HG02943 (cell line): ENCODE data around the gene GJB4.
"Not testable (repeated sequence)": the region's sequence is repeated elsewhere in the genome, so short reads cannot be mapped to it uniquely, and the experiment has no call there.

Source experiments
- ATAC-seq: cut with Tn5 transposase; IDR thresholded peaks from one replicate; pipeline ENCODE4 v1.9.1; 2021; ENCODE audit warnings: mild to moderate bottlenecking, low read depth, moderate library complexity; ENCODE audit not compliant: unreplicated experiment

GJB4 gene

DNA sequence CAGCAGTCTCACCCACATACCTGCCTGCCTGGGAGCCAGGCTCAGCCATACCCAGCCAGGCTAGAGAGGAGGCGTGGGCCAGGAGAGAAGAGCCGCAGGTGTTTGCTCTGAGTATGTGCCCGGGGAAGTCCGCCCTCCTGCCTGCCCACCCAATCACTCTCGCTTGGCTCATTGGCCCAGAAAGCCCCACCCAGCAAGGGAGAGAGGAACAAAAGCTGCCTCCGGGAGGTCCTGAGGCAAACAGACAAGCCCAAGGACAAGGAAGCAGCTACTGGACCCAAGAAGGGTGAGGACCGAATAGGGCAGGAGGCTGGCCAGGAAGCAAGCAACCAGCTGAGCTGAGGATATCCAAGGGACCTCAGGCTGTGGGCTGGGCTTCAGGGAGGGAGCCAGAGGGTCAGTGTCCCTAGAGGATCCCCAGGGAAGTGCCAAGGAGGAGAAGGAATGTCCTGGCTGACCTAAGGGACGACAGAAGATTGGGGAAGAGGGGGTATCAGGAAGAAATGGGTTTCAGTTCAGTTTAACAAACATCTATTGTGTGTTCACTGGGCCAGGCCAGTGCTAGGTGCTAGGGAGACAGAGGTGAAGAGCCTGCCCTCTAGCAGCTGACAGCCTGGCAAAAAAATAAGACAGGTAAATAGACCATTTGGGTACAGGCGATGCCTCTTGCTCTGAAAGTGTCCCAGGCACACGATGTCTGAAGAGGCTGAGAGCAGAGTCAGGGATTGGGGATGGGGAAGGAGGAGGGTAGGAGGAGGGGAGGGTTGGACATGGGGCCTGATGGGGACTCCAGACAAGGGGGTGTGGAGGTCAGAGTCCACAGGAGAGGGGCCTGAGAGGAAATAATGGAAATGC lies at the start of gene GJB4:
Gene GJB4 (plus strand): TSS at position 238 of the 855 bp plus-strand sequence. CDS start 1,515 bp downstream, outside the sequence.
- ATAC-seq = no peak

DNA sequence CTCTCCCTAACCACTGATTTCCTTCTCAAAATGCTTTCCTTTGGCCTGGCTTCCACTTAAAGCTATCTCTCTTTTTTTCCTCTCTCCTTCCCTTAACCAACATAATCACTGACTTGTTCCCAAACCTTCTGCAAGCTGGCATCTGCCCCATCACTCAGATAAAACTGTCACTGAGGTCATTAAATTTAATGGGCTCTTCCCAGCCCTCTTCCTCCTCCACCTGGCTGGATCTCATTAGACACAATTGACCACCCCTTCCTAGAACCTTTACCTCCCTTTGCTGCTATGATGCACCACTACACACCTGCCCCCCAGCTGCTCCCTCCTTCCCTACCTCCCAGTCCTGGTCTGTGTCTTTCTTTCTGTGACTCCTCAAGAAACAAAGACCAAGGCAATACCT lies 48.7 kb upstream of the GJB4 start:
- no peak for ATAC-seq

DNA sequence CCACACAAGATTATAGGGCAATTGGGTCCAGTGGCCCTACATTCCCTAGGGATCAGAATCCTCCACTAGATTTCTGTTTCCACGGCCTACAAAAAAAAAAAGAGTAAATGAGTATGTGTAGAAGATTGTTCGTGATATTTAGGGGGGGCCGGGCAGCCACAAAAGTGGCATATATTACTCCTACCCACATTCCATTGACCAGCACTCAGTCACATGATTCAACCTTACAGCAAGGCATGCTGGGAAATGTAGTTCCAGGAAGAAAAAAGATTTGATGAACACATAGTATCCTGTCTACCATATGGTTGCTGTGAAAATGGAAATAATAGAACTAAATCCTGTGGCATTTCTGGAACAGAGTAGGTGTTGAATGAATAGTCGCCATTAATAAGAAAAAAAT lies 48.1 kb upstream of the GJB4 start:
- no peak for ATAC-seq

DNA sequence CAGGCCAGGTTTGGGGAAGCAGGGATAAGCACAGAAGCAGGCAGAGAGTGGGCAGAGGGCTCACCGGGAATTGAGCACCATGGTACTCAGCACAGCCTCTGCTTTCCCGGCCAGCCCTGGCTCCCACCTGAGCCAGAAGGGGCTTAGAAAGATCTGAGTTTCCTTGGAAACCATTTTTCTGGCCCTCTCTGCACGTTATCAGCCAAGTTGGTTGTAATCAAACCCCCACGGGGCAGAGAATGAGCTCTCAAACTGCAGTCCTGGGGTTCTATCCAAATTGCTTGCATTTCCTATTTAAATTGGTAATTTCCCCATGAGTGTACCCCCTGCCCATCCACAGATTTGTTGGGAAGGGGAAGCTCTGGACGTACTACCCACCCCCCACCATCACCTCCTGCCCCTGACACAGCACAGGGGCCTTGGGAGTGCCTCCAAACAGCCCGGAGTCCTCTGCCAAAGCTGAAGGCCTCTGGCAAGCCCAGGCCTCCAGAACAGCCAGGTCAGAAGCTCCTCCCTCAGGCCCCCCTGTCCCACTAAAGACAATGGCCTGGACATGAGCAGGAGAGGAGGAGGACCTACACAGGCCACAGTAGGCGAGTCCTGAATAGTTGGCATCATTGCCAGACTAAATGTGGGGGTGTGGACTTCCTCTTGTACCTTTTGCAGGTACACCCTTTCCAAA lies 47.4 kb upstream of the GJB4 start:
- ATAC-seq = no peak

DNA sequence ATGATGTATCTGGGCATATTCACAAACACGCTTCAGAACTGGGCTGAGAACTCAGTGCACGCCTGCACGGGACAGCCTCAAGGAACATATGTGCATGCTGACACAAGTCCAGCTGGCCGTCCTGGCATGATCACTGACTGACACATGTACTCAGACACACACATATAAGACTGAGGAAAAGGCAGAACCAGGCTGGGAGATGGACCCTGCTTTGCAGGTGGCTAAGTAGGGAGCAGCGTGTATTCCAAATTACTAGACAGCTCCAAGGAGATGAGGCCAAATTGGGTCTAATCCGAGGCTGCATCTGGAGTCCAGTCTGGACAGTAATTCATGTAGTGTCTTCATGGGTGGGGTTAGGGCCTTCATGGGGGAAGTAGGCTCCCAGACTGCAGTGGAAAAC lies 46.1 kb upstream of the GJB4 start:
- no peak for ATAC-seq

DNA sequence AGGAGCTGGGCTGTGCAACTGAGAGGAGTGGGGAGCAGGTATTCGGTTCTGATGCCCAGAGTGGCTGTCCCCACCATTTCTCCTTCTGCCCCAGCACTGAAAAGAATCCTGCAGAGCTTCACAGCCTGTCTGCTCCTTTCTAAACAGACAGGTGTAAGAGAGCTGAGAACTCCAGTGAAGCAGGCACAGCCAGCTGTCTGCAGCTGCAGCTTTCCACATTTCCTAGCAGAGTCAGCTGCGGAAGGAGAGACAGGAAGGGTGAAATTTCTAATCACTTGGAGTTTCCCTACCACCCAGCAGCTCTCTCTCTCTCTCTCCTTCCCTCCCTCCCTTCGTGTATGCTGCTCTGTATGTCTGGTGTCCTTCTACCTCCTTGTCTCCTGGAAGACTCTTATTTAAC lies 45.2 kb upstream of the GJB4 start:
- ATAC-seq = no peak

DNA sequence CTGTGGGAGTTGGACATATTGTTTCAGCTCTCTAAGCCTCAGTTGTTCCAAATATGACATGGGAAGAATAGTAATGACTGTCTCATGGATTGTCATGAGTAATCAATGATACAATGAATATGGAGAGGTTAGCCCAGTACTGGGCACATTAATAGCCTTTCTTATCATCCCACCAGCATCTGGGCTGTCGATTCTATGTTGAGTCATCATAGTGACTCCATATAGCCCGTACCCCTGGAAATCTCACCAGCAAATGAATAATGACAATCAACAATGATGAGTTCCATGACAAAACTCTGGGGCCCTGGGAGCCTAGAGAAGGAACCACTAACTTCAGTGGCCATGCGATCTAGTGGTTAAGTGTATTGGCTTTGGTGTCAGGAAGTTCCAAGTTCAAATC lies 44.4 kb upstream of the GJB4 start:
- no peak for ATAC-seq

DNA sequence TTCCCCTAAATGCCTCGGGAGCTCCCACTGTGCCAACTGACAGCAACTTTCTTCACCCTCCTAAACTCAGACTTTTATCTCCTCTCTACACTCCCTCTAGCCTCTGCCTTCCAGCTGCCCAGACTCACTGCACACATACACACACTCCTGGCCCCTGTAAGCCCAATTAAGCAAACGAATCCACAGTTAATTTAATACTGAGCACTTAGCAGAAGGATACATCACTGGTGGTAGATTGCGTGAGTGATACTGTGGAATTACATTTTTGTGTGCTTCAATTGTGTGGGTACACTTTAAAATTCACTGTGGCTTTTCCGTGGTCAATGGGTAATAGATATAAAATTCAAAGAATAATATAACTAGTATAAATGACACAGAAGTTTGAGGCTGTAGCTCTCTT lies 38.3 kb upstream of the GJB4 start:
- ATAC-seq = no peak

DNA sequence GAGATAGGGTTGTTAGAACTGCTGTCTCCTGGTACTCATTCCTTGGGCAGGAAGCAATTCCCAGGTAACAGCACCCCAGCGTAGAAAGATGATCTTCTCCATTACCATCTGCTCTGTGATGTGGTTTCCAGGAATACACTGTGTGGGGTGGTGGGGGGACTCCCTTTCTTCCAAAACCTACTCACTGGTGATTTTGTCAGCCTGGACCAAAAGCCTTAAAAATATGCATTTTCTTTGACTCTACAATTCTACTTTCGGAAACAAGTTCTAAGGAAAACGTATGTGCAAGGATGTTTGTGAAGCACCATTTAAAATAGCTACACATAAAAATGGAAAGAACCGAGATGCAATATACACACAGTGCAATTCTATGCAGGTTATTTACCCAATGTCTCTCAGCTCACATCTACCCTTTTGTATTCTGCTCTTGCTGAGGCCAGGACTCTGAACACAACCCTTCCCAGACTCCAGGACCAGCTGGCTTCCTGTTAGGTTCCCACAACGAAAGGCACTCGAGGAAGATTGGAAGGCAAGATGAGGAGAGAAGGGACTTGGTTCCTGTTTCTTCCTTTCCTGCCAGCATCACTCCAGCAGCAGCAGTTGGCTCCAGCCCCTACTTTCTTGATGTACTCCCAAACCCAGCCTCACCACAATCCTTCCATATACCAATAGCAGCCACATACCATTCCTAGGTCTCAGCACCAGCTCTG lies 37.7 kb upstream of the GJB4 start:
- ATAC-seq = no peak

DNA sequence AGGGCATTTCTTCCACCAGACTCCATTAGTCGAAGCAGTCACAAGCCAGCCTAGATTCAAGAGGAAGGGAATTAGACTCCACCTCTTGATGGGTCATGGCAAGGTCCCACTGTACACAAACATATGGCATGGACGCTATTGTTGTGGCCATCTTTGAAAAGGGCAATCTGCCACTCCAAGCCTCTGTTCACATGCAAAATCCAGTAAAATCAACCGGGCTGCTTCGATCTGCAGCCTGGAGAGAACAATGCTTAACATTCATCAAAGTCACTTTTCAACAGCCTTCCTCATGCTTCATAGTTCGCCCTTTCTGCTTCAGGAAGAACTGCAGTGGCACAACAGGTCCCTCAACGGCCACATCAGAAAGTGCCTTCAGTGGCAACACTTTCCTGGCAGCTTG lies 32.7 kb upstream of the GJB4 start:
- no peak for ATAC-seq

DNA sequence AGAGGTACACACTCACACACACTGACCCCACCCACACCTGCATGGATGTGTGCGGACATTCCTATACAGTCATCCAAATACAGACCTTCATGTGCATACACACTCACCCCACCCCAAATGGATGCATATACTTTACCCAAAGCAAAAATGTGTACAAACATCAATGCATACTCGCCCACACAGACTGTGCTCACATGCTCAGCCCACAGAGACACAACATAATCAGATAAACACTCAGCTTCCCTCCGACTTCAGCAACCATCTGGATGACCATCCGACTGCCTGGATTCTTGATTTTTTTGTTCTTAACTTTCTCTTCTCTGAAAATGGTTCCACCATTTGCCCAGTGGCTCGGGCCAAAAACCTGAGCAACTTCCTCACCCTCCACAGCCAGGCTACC lies 29.1 kb upstream of the GJB4 start:
- no peak for ATAC-seq

DNA sequence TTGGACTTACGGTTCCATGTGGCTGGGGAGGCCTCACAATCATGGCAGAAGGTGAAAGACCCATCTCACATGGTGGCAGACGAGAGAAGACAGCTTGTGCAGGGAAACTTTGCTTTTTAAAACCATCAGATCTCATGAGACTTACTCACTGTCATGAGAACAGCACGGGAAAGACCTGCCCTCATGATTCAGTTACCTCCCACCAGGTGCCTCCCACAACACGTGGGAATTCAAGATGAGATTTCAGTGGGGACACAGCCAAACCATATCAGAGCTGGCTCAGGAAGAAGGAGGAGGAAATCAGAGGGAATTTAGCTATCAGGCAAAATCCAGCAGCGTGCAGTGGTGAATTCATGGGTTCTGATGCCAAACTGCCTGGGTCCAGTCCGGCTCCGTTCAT lies 26.7 kb upstream of the GJB4 start:
- ATAC-seq = not testable (repeated sequence)

DNA sequence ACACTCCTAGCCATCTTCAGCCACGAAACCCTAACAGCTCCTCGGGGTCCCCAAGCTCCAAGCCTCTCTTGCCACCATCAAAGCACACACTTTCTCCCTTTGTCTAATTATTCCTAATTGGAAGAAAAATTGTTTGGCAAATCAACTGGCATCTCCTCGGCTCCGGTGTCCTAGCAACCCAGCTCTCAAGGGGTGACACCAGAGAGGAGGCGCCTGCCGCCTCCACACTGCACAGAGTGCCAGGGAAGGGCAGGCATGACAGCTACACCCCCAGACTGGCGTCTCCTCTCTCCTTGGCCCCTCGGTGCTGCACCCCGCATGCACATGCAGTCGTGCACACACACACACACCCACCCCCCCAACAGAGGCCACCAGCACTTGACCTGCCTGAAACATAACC lies 22.8 kb upstream of the GJB4 start:
- ATAC-seq = no peak

DNA sequence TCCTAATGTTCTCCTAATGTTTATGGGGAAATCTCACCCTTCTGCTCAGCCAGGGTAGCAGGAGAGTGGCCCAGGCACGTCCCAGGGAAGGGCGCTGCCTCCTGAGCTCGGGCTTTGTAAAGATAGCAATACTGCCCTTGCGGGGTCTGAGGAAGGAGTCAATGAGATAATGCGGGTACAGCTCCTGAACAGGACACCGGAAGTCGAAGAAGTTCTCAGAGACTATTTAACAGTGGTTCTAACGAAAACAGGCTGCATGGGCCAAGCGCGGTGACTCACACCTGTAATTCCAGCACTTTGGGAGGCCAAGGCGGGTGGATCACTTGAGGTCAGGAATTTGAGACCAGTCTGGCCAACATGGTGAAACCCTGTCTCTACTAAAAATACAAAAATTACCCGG lies 22.3 kb upstream of the GJB4 start:
- not testable (repeated sequence) for ATAC-seq

DNA sequence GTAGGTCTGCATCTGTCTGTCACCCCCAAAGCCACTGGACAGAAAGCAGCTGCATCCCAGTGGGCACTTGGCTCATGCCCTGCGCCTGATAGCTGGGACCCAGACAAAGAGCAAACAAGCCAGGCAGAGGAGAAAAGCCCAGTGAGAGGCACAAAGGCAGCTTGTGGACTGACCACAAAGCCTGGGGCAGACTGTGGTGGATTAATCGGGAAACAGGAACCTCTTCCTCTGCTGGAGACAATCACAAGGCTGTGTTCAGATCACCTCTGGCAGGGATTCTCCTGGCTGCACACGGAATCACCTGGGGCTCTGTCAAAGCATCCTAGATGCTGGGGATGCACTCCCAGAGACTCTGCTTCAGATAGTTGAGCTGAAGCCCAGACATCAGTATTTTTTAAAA lies 19.9 kb upstream of the GJB4 start:
- ATAC-seq = no peak

DNA sequence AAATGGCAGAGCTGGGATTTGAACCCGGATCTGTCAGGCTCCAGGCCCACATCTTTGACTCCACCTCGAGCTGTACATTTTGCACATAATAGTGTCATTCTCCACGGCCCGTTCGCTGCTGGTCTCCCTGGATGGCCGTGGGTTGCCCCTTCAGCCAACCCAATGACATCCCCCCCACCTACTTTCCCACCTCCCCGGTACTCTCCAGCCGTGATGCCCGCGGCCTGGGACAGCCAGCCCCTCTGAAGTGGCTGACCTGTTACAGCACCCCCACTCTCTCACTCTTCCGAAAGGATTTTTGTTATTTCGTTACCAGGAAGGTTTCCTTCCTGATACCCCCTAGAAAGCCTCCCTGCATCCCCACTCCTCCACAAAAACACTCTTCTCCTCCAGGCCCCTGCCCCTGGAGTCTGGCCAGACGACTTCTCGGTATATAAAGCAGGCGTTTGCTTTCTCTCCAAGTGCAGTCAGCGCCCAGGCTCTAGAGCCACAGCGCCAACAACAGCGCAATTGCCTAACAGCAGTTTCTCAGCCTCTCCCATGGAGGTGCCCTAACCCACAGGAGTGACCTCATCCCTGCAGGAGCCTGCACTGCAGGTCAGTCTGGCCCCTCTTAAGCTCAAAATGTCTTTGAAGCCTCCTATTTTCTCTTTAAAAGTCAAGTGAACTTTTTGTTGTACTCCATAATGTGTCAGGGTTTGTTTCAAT lies 19.2 kb upstream of the GJB4 start:
- ATAC-seq = no peak

DNA sequence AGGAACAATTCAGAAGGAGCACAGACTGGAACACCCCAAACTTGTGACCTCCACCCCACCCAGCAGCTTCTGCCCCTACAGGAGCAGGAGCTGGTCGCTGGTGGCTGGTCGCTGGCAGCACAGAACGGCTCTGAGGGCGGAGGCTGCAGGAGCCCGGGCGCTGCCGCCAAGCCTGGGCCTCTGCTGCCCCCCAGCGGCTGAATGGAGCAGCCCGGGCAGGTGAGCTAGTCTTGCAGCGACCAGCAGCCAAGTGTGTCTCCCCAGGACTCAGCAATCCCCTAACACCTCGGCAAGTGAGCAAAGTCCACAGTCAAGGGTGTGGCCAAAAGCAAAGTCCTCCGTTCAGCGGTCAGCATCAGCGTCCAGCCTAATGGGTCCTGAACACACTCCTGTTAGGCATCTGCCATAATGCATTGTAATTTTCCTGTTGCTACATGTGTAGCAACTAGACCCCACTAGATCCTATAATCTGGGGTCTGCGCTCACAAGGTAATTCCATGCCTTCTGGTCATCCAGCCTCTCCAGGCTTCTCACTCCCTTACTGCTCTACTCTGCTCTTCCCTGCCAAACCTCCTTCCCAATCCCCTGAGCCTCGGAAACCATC lies 16.8 kb upstream of the GJB4 start:
- ATAC-seq = no peak

DNA sequence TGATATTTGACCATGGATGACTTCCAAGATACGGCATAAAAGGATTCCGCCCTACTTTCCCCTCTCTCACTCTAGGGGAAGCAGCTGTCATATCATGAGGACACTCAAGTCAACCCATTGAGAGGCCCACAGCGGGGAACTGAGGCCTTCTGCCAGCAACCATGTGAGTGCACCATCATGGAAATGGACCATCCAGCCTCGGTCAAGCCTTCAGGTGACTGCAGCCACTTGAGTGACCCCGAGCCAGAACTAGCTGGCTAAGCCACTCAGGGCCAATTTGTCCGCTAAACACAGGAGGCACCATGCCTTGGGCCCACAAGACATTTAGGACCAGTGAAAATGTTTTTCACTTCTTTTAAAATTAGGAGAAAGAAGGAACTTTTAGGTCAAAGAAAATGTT lies 15.8 kb upstream of the GJB4 start:
- ATAC-seq = no peak

DNA sequence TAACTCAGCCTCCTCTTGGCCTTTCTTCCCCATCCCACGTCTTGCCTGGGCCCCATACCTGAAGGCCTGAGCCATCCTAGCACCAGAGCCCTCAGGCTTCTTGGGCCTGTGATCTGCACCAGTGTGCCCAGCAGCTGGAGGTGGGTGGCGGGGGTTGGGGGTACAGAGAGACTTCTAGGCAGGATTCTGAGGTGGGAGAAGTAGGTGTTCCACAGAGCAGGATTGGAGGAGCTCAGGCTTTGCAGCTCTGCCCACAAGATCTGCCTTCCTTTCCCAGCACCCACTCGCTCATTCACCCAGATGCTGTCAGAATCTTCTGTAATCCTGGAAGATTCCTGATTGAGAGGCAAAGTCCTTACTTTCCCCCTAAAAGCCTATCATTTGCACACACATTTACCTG lies 14.7 kb upstream of the GJB4 start:
- ATAC-seq = no peak

DNA sequence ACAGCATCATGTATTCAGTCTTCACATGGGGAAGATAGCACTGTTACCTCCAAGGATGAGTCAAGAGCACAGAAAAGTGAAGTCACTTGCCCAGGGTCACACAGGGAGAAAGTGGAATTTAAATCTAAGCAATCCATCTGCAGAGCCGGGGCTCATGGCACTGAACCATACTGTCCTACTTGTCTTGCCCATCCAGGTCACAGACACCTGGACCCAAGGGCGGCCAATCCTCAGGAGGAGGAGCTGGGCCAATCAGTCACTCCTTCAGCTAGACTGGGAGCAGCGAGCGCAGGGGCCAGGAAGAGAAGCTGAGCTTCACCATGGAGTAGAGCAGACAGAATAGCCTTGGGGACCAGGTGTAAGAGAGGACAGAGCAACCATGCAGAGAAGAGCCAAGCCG lies 13.9 kb upstream of the GJB4 start:
- ATAC-seq = no peak
